Prostate gland (tissue), 2 donors: ENCODE measurements around the gene IGSF6.

ENCODE experiments used
- POLR2A ChIP-seq: fragments of 450-650 bp; IDR thresholded peaks from one replicate; pipeline ENCODE4 v1.6.1; 2016; ENCODE audit warnings: antibody characterized with exemption, mild to moderate bottlenecking
- POLR2AphosphoS5 ChIP-seq: sonication (generic); formaldehyde crosslinking; IDR thresholded peaks from one replicate; pipeline ENCODE4 v1.6.1; 2017; ENCODE audit warnings: antibody characterized with exemption
- TF ChIP-seq, protein P1 (sequence below), 4 experiments: fragments of 200-600 bp in 2 of 4; fragments of 450-650 bp in 2 of 4; sonication (generic) in 2 of 4; IDR thresholded peaks; 1 replicate in 3 of 4; 2 replicates in 1 of 4; pipeline ENCODE4 v1.5.1; 2016 to 2019; ENCODE audit warnings: antibody characterized with exemption in 4 of 4, mild to moderate bottlenecking in 2 of 4, moderate library complexity in 2 of 4

- TF ChIP-seq, protein P1, sequence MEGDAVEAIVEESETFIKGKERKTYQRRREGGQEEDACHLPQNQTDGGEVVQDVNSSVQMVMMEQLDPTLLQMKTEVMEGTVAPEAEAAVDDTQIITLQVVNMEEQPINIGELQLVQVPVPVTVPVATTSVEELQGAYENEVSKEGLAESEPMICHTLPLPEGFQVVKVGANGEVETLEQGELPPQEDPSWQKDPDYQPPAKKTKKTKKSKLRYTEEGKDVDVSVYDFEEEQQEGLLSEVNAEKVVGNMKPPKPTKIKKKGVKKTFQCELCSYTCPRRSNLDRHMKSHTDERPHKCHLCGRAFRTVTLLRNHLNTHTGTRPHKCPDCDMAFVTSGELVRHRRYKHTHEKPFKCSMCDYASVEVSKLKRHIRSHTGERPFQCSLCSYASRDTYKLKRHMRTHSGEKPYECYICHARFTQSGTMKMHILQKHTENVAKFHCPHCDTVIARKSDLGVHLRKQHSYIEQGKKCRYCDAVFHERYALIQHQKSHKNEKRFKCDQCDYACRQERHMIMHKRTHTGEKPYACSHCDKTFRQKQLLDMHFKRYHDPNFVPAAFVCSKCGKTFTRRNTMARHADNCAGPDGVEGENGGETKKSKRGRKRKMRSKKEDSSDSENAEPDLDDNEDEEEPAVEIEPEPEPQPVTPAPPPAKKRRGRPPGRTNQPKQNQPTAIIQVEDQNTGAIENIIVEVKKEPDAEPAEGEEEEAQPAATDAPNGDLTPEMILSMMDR (IDR thresholded peaks at IDR 0.05), result no peak
- TF ChIP-seq POLR2AphosphoS5 (no peak), POLR2A (no peak)
Measured at GRCh38 chr16:21619765-21620425, 32.5 kb downstream of the IGSF6 start.
